Endothelial cell of umbilical vein (primary cell): ENCODE measurements around the gene XPO6. TPM values are rescaled to one million over a fixed set of nuclear protein-coding genes. Genes with fewer than 3 reads are reported as not detected.

Experiments
- BruUV-seq: library from RNA; stranded (reverse); fragments of 400-500 nt; replicated peaks from 2 replicates; lab custom pipeline; 2021; lab: Mats Ljungman, UMichigan
- CTCF ChIA-PET: fragments of 300-600, 350-600 bp; sonication (Branson Sonifier 250); formaldehyde crosslinking; loops from one replicate; lab custom pipeline; 2021; ENCODE audit warnings: antibody characterized with exemption, inconsistent platforms; lab: Charles Lee
- POLR2A ChIA-PET: fragments of 300-600, 350-600 bp; sonication (Branson Sonifier 250); formaldehyde crosslinking; loops from one replicate; lab custom pipeline; 2021; ENCODE audit warnings: antibody characterized with exemption, inconsistent platforms; lab: Charles Lee
- DNase-seq: peaks from one replicate; pipeline ENCODE4 v3.0.0-alpha.2; 2011; ENCODE audit warnings: low read depth, low spot score
- FAIRE-seq: peaks from 2 replicates; lab custom pipeline; 2011; peaks lifted over from hg19 to GRCh38; lab: Jason Lieb, UNC
- H2AFZ ChIP-seq: 2 replicates; pipeline ENCODE4 v1.6.0; 2012; ENCODE audit warnings: low read depth, low read length, control low read depth, inconsistent platforms
- H3K27ac ChIP-seq: 2 replicates; pipeline ENCODE4 v1.5.1; 2011; ENCODE audit warnings: low read depth, mild to moderate bottlenecking, control low read depth, low read length, moderate library complexity; ENCODE audit not compliant: insufficient read depth
- H3K27me3 ChIP-seq, 2 experiments: 2 replicates each; pipeline versions ENCODE4 v1.6.0 to v1.6.1; 2011; ENCODE audit warnings: low read length in 2 of 2, mixed read lengths in 1 of 2; ENCODE audit not compliant: control insufficient read depth in 2 of 2, insufficient read depth in 2 of 2
- H3K36me3 ChIP-seq, 2 experiments: 2 replicates in 1 of 2; 3 replicates in 1 of 2; pipeline ENCODE4 v1.5.1; 2011; ENCODE audit warnings: low read length in 2 of 2, mild to moderate bottlenecking in 1 of 2, moderate library complexity in 1 of 2; ENCODE audit not compliant: control insufficient read depth in 2 of 2, insufficient read depth in 2 of 2; ENCODE audit errors: extremely low read depth in 1 of 2
- H3K4me1 ChIP-seq: 3 replicates; pipeline ENCODE4 v1.5.1; 2011; ENCODE audit warnings: mild to moderate bottlenecking, low read length; ENCODE audit not compliant: control insufficient read depth, insufficient read depth; ENCODE audit errors: extremely low read depth
- H3K4me2 ChIP-seq: 2 replicates; pipeline ENCODE4 v1.6.1; 2011; ENCODE audit warnings: low read length, control low read depth, mixed read lengths; ENCODE audit not compliant: insufficient read depth
- H3K4me3 ChIP-seq, 3 experiments: fragments of 200-600 bp in 1 of 3; sonication (generic), shearing (Covaris generic) in 1 of 3; replicated peaks in 1 of 3; 2 replicates each; pipeline ENCODE4 v1.5.1; 2011 to 2016; ENCODE audit warnings: control low read depth in 3 of 3, low read length in 3 of 3, mild to moderate bottlenecking in 2 of 3, inconsistent platforms in 1 of 3, low read depth in 1 of 3, moderate library complexity in 1 of 3; ENCODE audit not compliant: insufficient read depth in 1 of 3
- H3K79me2 ChIP-seq: 2 replicates; pipeline ENCODE4 v1.6.0; 2012; ENCODE audit warnings: low read length, inconsistent platforms; ENCODE audit not compliant: control insufficient read depth, insufficient read depth
- H3K9ac ChIP-seq: replicated peaks from 2 replicates; pipeline ENCODE3; 2011; ENCODE audit warnings: low read length, control low read depth; ENCODE audit not compliant: insufficient read depth; ENCODE audit errors: extremely low read depth
- H3K9me1 ChIP-seq: replicated peaks from 3 replicates; pipeline ENCODE4 v1.6.0; 2011; ENCODE audit warnings: mild to moderate bottlenecking, low read length; ENCODE audit not compliant: control insufficient read depth, insufficient read depth; ENCODE audit errors: extremely low read depth
- H3K9me3 ChIP-seq: replicated peaks from 2 replicates; pipeline ENCODE4 v1.5.1; 2012; ENCODE audit warnings: low read length, inconsistent platforms; ENCODE audit not compliant: control insufficient read depth, insufficient read depth
- H4K20me1 ChIP-seq: replicated peaks from 2 replicates; pipeline ENCODE3; 2011; ENCODE audit warnings: mild to moderate bottlenecking, low read length; ENCODE audit not compliant: control insufficient read depth, insufficient read depth; ENCODE audit errors: extremely low read depth
- CTCF ChIP-seq, 2 donors: IDR thresholded peaks; 1 replicate in 1 of 2; 2 replicates in 1 of 2; pipeline ENCODE4 v1.5.1; 2011; ENCODE audit warnings: low read length in 2 of 2, mild to moderate bottlenecking in 2 of 2, moderate library complexity in 2 of 2, control low read depth in 1 of 2, inconsistent platforms in 1 of 2, low read depth in 1 of 2; ENCODE audit not compliant: insufficient read depth in 1 of 2; ENCODE audit errors: extremely low read depth in 1 of 2
- EZH2 ChIP-seq: IDR thresholded peaks from 2 replicates; pipeline ENCODE4 v1.6.1; 2012; ENCODE audit warnings: borderline replicate concordance, low read depth, mild to moderate bottlenecking, moderate library complexity, low read length, inconsistent platforms; ENCODE audit not compliant: severe bottlenecking
- FOS ChIP-seq: IDR thresholded peaks from 2 replicates; pipeline ENCODE4 v1.6.1; 2011; ENCODE audit warnings: mild to moderate bottlenecking, low read length, moderate library complexity, borderline replicate concordance; ENCODE audit not compliant: insufficient read depth
- GATA2 ChIP-seq: IDR thresholded peaks from 2 replicates; pipeline ENCODE4 v1.7.0; 2011; ENCODE audit warnings: low read depth, mild to moderate bottlenecking, moderate library complexity, mixed read lengths, low read length; ENCODE audit not compliant: insufficient read length, insufficient read depth
- JUN ChIP-seq: IDR thresholded peaks from 2 replicates; pipeline ENCODE4 v1.6.1; 2011; ENCODE audit warnings: borderline replicate concordance, low read depth; ENCODE audit not compliant: insufficient read length, insufficient read depth
- MYC ChIP-seq: IDR thresholded peaks from one replicate; pipeline ENCODE4 v1.6.1; 2011; ENCODE audit warnings: mild to moderate bottlenecking, low read depth, low read length
- POLR2A ChIP-seq: IDR thresholded peaks from 2 replicates; pipeline ENCODE4 v1.6.1; 2012; ENCODE audit warnings: low read depth, mild to moderate bottlenecking, control low read depth, low read length
- POLR2AphosphoS5 ChIP-seq: IDR thresholded peaks from 2 replicates; pipeline ENCODE4 v1.6.1; 2012; ENCODE audit warnings: low read depth, mild to moderate bottlenecking, control low read depth, low read length, moderate library complexity; ENCODE audit not compliant: insufficient read depth
- dilution Hi-C: fragments of 300-500 bp; cut with MboI; formaldehyde crosslinking; loops from one replicate; pipeline ENCODE4 v1.15.0; 2019; ENCODE audit warnings: low sequenced_read_pairs; ENCODE audit not compliant: extremely low pct_ligation_motif_present
- intact Hi-C: fragments of 100-400 bp; cut with micrococcal nuclease; formaldehyde crosslinking; loops from one replicate; pipeline ENCODE4 v1.10.0; 2022
- polyA plus RNA-seq, 4 experiments: library from polyadenylated mRNA; depleted of rRNA in 3 of 4; stranded (reverse) in 3 of 4; unstranded in 1 of 4; fragments of >200 nt; gene quantifications; 2 replicates each; pipeline versions ENCODE4 v1.2.1 to v1.2.3, GENCODE V29; 2011 to 2012; ENCODE audit warnings: missing spikeins in 1 of 4
- total RNA-seq: library from RNA; stranded (reverse); gene quantifications from 2 replicates; pipeline ENCODE4 v1.2.3, GENCODE V29; 2021
- TF ChIP-seq, protein P1 (sequence below): IDR thresholded peaks from 2 replicates; pipeline ENCODE4 v1.6.1; 2011; ENCODE audit not compliant: insufficient read depth, insufficient read length

The XPO6 gene
- total and polyA plus RNA-seq, 2 donors (not counting 3 experiments of a cell fraction or from before 2014, with no cell fraction given) = 170 to 272 TPM

DNA sequence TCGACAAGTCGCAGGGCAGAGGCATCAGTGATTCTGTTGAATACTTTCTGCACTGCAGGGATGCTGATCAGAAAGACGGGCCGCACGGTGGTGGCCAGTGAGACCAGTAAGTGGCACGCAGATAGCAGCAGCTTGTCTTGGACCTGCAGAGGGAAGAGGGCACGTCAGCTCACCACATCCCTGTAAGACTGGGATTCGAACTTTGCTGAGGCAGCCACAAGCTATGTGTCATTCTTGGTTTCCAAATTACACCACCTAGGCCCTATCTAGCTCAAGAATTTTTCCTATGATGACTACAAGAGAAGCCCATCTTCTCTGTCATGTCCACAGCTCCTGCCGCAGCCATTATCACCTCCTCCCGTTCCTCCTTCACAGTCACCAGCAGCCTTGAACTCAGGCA, 98.9 kb downstream of the XPO6 start:
- no peak for TF ChIP-seq FOS
- TF ChIP-seq GATA2 = no peak
- no peak for TF ChIP-seq EZH2
- TF ChIP-seq JUN = no peak
- TF ChIP-seq POLR2AphosphoS5 = no peak
- no peak for TF ChIP-seq CTCF (IDR thresholded peaks at IDR 0.05; ENCODE audit: extremely low read depth in 1 of 2, insufficient read depth in 1 of 2, low read depth in 1 of 2, low read length in 2 of 2)
- no peak for TF ChIP-seq POLR2A
- TF ChIP-seq, protein P1, sequence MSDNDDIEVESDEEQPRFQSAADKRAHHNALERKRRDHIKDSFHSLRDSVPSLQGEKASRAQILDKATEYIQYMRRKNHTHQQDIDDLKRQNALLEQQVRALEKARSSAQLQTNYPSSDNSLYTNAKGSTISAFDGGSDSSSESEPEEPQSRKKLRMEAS = no peak
- TF ChIP-seq MYC = no peak
- Histone ChIP-seq H3K79me2 (peaks cover 3% of the 10 kb centered on the region), H3K36me3 (peaks cover 28 to 38% of the 10 kb centered on the region in 2 experiments), H3K4me1 (no peaks in the 10 kb centered on the region), H3K27ac (no peak overlapping the region), H3K27me3 (no peaks in the 10 kb centered on the region), H4K20me1 (no peaks in the 10 kb centered on the region), H3K4me2 (no peak overlapping the region), H3K9me1 (no peaks in the 10 kb centered on the region), H2AFZ (no peak overlapping the region), H3K4me3 (no peak overlapping the region), H3K9ac (no peak overlapping the region), H3K9me3 (no peaks in the 10 kb centered on the region)
- BruUV-seq = no TSS peak
- ChIA-PET CTCF (interaction anchor here (0.9 to 1.7 kb wide), 2 partner anchors 94 to 105 kb away, joined by 5 to 6 read pairs; no protein-coding TSS in a partner anchor), POLR2A (no interaction called here)
- no peak for FAIRE-seq
- no peak for DNase-seq
- dilution Hi-C loops = no loop called here
- intact Hi-C loops = no loop called here
